ENCODE results near the gene CD247.

Gene CD247

GRCh38 chr1:167512046-167512654, 6.2 kb downstream of the CD247 start:
- ChIA-PET CTCF (no interaction called here), POLR2A (no interaction called here)
- DNase-seq (ENCODE audit: low read depth, low spot score) = no peak
- no peak for TF ChIP-seq CTCF (IDR thresholded peaks at IDR 0.05; ENCODE audit: insufficient read depth, low read length, missing control alignments)
- H3K4me3 ChIP-seq (ENCODE audit: low read depth, low read length) = no peak overlapping the region

GRCh38 chr1:167511374-167511986, 6.8 kb downstream of the CD247 start:
- no peak overlapping the region for H3K4me3 ChIP-seq (ENCODE audit: low read depth, low read length)
- POLR2A ChIA-PET = no interaction called here
- no peak for DNase-seq (ENCODE audit: low read depth, low spot score)
- CTCF ChIA-PET = interaction anchor here (1.4 kb wide), 1 partner anchor 460 kb away, joined by 3 read pairs; no protein-coding TSS in a partner anchor
- TF ChIP-seq CTCF (IDR thresholded peaks at IDR 0.05; ENCODE audit: insufficient read depth, low read length, missing control alignments) = no peak

GRCh38 chr1:167510881-167511280, 7.4 kb downstream of the CD247 start:
- ChIA-PET CTCF (interaction anchor here (1.4 kb wide), 1 partner anchor 459 kb away, joined by 3 read pairs; no protein-coding TSS in a partner anchor), POLR2A (no interaction called here)
- DNase-seq (ENCODE audit: low read depth, low spot score) = no peak
- TF ChIP-seq CTCF (IDR thresholded peaks at IDR 0.05; ENCODE audit: insufficient read depth, low read length, missing control alignments) = no peak
- no peak overlapping the region for H3K4me3 ChIP-seq (ENCODE audit: low read depth, low read length)

- POLR2A ChIA-PET = no interaction called here
- no peak for TF ChIP-seq CTCF (IDR thresholded peaks at IDR 0.05; ENCODE audit: insufficient read depth, low read length, missing control alignments)
- CTCF ChIA-PET = interaction anchor here (1.4 kb wide), 1 partner anchor 459 kb away, joined by 3 read pairs; no protein-coding TSS in a partner anchor
- no peak overlapping the region for H3K4me3 ChIP-seq (ENCODE audit: low read depth, low read length)
- no peak for DNase-seq (ENCODE audit: low read depth, low spot score)
Observed at GRCh38 chr1:167510244-167510643, 8.1 kb downstream of the CD247 start.

- H3K4me3 ChIP-seq (ENCODE audit: low read depth, low read length) = no peak overlapping the region
- ChIA-PET CTCF (no interaction called here), POLR2A (no interaction called here)
- no peak for TF ChIP-seq CTCF (IDR thresholded peaks at IDR 0.05; ENCODE audit: insufficient read depth, low read length, missing control alignments)
- no peak for DNase-seq (ENCODE audit: low read depth, low spot score)
Observed at GRCh38 chr1:167509587-167509986, 8.7 kb downstream of the CD247 start.

- DNase-seq (ENCODE audit: low read depth, low spot score) = no peak
- TF ChIP-seq CTCF (IDR thresholded peaks at IDR 0.05; ENCODE audit: insufficient read depth, low read length, missing control alignments) = no peak
- CTCF ChIA-PET = interaction anchor here (1.2 kb wide), 1 partner anchor 25 kb away, joined by 3 read pairs; no protein-coding TSS in a partner anchor
- POLR2A ChIA-PET = no interaction called here
- no peak overlapping the region for H3K4me3 ChIP-seq (ENCODE audit: low read depth, low read length)
Observed at GRCh38 chr1:167507719-167508118, 10.6 kb downstream of the CD247 start.
